T-helper 1 cell (primary cell): ENCODE measurements around the gene UVSSA.
"Not testable (repeated sequence)": the region's sequence is repeated elsewhere in the genome, so short reads cannot be mapped to it uniquely, and the experiment has no call there.

Experiments used
- DNase-seq, 5 donors: peaks; one replicate each; pipeline ENCODE4 v3.0.0-alpha.2; 2012 to 2020

The UVSSA gene

DNA sequence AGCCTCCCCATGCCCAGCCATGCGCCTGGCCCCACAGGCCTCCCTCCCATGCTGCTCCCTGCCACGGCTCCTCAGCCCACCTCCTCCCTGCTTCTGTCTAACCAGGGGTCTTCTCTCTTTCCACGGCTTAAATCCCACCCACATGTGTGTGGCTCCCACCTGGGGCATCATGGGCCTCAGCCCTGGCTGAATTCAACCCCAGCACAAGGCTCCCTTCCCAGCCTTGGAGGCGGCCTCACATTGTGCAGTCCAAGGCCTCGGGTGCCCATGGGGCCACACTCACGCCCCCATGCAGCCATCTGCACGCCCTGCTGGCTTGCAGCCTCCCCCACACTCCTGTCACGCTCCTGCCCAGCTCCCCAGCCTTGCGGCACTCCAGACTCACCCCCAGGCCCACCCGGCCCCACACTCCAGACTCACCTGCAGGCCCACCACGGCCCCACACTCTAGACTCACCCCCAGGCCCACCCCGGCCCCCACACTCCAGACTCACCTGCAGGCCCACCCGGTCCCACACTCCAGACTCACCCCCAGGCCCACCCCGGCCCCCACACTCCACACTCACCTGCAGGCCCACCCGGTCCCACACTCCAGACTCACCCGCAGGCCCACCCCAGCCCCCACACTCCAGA is 30.4 kb upstream of the UVSSA start:
- no peak for DNase-seq

DNA sequence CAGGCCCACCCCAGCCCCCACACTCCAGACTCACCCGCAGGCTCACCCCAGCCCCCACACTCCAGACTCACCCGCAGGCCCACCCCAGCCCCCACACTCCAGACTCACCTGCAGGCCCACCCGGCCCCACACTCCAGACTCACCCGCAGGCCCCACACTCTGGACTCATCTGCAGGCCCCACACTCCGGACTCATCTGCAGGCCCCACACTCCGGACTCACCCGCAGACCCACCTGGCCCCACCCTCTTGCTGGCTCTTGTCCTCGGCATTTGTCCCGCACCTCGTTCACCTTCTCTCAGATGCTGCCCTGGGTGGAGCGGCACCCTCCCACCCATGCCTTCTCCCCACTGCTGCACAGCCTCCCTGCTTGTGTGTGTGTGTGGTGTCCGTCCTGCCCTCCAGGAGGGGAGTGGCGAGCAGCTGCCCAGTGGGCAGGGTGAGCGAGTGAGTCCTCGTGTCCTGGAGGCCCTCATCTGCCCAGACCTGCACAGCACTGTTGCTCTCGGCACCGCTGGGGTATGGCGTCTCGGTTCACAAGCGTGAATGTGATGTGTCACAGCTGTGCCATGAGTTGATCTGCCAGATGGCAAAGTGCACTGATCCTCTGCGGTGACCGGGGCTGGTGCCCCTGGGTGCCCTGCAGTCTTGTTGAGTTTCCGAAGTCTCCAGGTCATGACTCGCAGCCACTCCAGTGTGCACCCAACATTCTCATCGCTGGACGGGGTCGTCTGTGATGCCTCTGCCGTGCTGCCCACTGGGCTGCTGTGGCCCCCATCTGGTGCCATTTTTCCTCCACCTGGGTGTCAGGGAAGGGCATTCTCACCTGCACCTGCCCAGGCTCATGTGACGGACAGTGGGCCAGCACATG is 29.6 kb upstream of the UVSSA start:
- no peak for DNase-seq

DNA sequence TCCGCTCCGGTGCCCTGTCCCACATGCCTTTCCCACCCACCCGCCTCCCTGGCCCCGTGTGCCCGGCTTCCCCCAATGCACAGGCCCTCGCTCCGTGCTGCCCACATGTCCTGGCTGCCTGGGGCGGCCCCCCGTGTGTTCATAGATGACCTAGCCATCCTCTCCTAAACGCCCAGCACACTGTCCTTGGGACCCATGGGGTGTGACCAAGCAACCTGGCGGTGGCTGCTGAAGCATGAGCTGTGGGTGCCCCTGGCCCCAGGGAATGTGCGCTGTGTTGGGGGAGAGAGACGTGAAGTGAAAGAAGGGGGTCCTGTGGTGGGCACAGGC is 29.0 kb upstream of the UVSSA start:
- no peak for DNase-seq

DNA sequence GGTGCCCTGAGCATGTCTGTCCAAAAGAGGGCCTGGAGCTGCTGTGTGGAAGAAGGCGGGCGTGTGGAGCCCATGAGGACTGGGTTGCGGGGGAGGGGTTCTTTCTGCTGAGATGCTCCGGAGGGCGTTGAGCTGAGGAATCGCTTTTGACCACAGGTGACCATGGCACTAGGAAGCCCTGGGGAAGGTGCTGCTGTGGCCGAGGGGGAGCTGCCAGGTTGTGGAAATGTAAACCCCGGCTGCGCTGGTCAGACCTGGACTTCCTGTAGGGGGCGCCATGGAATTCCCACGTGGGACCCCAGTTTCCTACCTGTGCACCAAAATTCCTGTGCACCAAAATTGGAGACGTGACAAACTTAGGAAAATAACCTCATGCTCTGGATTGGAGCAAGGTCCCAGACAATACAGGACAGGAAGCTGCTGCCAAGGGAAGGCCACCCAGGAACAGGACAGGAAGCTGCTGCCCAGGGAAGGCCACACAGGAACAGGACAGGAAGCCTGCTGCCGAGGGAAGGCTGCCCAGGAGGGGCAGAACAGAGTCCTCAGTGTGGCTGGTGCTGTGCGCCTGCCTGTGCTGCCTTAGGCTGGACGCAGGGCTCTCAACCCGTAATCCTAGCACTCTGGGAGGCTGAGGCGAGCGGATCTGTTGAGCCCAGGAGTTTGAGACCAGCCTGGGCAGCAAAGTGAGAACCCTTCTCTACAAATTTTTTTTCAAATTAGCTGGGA is 28.4 kb upstream of the UVSSA start:
- no peak for DNase-seq

DNA sequence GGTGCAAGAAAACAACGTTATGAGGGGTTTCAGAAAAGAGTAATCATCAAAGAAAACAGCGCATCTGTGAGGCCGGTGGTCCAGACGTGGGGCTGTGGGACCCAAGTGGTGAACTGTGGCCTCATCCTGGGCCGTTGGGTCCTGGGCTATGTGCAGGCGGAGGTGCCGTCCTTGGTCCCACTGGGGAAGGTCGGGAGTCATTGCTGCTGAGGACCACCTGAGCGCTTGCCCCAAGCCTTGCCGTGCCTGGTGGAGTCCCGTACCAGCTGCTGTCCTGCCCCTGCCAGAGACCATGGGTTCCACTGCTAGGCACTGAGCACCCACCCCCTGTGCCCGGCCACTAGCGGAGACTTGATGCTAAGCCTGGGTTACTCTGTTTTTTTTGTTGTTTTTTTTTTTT is 25.5 kb upstream of the UVSSA start:
- DNase-seq: no peak

DNA sequence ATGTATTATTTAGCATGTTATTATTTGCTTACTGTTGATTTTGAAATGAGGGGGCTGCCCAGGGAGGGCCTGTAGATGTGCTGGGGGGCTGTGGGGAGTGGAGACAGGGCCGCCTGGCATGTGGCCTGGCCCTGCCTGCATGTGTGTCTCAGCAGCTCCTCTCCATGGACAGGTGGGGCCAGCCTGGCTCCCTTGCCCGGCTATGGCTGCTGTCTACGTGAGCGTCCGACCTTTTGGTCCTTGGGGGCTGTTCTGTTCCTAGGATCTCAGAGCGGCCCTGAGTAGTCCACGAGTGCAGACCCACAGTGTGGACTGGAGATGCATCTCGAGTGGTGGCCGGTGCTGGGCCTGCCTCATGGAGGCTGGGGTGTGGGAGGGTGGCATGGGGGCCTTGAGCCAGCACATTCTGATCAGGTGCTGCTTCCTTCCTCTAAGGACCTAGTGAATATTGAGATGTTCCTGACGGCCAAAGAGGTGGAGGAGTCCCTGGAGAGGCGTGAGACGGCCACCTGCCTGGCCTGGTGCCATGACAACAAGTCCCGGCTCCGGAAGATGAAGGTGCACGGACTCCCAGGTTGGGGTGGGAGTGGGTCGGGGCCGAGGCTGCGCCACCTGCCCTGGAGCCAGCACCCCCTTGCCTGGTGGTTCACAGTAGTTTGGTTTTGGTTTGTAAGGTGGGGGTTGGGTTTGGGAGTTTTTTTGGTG is 24.9 kb upstream of the UVSSA start:
- no peak for DNase-seq

DNA sequence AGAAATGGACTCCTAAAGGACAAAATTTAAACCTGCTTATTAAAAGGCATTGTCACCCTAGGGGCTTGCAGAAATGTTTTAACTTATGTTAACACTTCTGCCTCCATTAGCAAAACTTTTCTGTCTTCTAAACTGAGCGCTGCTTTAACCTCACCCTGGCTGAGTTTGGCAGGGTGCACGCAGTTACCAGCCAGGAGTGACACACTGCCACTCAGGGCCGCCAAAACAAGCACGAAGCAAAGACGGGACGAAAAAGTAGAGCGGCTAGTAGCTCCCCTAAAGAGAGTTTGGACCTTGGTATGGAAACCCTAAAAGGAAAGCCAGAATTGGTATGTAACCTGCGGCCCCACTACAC is 23.8 kb upstream of the UVSSA start:
- no peak for DNase-seq

DNA sequence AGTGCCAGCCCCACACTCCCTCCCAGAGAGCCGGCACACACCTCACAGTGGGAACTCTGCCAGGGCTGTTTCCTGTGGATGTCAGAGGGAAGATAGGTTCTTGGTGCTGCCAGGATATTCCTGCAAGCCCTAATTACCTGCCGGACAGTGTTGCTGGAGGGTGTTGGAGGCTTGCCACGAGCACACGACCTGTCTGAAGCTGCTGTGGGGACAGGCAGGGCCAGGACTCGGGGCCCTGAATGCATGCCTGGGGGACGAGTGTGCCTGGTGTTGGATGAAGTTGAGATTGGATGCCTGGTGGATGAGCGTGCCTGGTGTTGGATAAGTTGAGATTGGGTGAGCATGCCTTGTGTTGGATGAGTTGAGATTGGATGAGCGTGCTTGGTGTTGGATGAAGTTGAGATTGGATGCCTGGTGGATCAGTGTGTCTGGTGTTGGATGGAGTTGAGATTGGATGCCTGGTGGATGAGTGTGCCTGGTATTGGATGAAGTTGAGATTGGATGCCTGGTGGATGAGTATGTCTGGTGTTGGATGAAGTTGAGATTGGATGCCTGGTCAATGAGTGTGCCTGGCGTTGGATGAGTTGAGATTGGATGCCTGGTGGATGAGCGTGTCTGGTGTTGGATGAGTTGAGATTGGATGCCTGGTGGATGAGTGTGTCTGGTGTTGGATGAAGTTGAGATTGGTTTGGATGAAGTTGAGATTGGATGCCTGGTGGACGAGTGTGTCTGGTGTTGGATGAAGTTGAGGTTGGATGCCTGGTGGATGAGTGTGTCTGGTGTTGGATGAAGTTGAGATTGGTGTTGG is 23.2 kb upstream of the UVSSA start:
- no peak for DNase-seq

DNA sequence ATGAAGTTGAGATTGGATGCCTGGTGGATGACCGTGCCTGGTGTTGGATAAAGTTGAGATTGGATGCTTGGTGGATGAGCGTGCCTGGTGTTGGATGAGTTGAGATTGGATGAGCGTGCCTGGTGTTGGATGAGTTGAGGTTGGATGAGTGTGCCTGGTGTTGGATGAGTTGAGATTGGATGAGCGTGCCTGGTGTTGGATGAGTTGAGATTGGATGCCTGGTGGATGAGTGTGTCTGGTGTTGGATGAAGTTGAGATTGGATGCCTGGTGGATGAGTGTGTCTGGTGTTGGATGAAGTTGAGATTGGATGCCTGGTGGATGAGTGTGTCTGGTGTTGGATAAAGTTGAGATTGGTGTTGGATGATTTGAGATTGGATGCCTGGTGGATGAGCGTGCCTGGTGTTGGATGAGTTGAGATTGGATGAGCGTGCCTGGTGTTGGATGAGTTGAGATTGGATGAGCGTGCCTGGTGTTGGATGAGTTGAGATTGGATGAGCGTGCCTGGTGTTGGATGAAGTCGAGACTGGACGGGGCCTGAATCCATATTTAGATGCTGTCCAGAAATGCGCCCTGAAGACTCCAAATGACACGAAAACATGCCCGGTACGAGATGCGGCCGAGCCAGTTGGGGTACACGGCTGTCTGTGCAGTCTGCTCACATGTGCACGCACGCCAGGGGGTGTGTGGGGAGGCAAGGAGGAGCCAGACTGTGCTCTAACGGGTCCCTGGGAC is 22.4 kb upstream of the UVSSA start:
- DNase-seq: not testable (repeated sequence)

DNA sequence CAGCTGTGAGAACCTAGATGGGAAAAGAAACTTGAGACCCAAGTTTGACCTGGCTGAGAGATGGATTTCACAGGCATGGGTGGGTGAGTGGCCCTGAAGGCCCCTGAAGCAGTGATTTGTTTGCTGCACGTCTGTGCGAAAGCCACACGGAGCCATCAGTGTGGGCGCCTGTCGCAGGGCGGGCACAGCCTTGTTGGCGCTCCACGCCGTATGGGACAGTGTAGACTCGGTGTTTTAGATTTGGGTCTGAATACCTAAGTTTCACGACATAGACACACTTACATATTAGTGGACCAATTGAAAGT is 21.9 kb upstream of the UVSSA start:
- DNase-seq: no peak

DNA sequence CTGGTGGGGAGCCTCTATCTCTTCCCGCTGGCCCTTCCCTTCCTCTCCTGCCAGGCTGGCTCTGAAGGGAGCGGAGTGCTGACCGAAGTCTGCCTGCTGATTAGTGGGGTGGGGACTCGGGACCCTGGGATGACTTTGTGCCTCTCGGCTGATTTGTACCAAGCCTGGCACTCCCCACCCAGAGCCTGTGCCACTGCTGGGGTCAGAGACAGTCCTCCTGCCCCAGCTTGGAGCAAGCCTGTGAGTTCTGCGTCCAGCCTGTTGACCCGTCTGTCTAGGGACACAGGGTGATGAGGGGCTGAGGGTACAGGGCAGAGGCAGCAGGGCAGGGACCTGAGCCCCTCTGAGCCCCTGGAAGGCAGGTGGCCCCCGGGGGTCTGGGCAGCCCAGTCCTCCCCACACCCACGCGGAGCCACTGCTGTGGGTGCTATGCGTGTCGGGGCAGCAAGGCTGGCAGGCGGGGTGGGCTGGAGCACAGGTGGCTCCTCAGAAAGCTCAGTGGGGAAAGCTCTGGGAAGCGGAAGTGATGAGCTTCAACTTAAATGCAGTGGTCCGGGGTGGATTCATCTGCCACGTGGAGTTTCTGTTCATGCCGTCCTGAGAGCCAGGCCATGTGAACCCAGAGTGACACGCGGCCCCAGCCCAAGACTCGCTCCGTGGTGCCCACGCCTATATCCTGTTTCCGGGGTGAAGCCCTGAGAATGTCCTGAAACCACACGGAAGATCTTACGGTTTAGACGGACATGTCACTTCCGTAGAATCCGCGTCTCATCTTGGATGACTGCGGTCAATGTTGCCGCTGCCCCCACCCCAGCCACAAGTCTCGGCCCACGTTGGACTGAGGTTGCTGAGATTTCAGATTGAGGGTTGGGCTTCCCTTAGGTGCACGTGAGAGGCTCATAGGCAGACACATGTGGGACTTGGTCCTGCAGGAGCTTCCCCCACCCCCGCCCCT is 21.1 kb upstream of the UVSSA start:
- no peak for DNase-seq

DNA sequence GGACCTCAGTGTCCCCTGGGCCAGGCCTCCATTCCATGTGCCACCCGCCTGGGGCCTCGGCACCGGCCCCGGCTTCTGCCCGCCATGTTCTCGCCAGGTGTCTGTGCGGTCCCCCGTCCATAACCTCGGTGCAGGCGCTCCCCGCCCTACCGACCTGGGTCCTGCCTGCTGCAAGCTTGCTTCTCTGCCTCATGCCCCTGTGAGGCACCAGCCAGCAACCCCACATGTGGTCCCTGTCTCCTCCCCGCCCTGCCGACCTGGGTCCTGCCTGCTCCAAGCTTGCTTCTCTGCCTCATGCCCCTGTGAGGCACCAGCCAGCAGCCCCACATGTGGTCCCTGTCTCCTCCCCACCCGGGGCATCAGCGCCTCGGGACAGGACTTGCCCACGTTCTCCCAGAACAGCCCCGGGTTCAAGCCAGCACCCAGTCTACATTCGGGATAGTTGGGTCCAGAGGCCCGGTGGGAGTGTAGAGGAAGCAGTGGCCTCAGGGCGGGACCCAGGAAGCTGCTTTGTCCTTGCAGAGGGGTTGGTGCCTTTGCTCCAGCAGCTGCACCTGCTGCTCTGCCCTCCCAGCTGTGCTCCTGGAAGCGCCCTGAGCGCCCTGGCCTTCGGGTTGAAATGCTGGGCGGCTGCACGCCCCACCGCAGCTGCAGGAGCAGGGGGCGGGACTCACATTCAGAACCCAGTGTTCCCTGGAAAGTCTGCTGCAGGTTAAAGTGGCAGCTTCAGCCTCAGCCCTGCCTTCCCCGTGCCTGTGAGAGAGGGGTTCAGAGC is 20.1 kb upstream of the UVSSA start:
- no peak for DNase-seq

DNA sequence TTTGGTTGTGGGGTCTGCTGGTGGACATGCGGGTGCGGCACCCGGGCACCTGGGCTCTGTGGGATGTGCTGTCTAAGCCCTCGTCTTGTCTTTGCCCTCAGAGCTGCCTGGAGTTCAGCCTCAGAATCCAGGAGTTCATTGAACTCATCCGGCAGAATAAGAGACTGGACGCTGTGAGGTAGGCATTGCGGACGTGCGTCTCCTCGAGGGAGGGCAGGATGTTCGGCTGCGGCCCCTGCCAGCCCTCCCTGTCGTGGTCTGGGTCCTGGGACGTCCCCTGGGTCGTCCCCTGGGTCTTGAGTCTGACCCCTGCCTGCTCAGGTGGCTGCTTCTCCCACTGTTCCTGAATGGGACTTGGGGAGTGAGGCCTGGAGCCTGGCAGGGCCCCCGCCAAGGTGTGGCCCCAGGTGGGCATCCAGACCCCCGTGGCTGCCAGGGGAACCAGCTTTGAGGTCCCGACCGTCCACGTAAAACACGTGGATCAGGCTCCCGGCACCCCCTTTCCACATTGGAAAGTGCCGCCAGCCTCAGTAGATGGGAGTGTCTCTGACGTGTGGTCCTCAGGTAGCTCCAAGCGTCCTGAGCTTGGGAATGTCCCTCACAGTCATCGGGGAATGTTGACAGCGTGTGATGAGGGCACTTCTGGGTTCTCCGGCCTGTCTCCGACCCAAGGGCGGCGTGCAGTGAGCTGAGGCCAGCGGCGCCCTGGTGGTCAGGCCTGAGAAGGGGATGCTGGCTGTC is 19.3 kb upstream of the UVSSA start:
- no peak for DNase-seq

DNA sequence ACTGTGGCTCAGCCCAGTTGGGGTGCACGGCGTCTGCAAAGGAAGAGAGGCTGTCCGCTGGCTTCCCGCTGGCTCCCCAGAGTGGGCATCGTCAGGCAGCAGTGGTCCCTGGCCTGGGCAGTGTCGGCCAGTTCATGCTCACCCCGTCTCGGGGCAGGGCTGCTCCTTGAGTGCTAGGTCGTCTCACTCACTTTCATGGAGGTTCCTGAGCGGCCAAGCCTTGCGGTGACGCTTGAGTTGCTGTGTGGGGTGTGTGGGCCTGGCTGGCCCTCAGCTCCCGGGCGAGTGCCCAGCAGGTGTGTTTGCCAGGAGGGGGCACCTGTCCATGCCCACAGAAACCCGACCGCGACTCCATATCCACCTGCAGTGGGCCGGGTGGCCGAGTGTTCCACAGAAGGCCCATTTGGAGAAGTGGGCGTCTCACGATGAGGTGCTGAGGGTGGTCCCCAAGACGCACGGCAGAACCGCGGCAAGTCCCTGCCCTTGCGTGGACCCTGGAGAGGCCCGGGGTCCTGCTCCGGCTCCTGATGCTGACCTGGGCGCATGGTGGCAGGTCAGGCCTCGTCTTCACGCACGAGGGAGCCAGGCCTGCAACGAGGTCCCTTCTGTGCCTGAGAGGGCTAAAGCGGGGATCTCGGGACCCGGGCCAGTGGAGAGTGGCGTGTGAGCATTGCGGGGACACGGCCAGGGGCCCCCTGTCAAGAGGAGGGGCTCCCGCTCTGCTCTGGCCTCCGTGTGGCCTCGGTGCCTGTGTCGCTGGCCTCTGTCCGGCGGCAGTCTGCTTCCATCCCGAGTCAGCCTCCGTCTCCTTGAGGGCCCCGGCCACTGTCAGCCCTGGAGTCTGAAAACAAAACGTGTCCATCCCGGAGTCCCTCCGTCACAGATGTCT is 18.5 kb upstream of the UVSSA start:
- no peak for DNase-seq

DNA sequence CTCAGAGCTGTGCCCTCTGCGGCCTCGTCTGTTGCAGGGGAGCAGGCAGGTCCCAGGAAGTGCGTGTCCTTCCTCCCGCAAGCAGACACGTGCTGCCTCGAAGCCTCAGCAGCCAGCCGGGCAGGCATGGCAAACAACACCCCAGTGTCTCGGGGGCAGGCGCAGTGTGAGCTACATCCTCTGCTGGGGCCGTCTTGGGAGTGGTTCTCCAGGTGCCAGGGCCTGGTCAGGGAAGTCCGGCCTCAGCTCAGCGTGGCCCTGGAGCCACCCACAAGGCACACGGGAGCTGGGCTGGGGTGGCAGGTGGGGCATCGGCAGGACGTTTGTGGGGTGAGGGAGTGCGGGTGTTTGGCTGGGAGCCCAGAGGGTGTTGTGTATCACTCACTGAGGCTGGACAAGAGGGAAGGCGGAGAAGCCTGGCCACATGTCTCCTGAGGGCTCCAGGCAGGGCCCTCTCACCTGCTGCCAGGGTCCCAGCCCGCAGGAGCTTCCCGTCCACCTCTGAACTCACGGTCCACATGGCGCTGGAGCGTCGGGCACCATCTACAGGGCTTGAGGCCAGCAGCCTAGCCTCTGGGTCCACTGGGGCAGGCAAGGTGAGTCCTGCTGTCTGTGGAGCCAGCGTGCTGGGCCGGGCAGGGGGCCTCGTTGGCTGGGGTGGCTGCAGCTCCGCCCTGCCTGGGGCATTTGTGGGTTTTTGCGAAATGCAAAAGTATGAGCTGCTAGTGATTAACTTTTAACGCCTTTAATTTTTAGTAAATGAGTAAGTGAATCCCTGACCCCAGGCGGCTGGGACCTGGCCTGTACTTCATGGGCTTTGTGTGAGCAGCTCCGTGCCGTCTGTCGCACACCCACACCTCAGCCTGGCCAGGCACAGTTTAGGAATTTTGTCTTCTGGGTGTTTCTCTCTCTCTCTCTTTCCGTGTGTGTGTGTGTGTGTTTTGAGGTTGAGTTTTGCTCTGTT is 17.3 kb upstream of the UVSSA start:
- peak in 2 of 5 donors; percentile 42 to 56 for DNase-seq

DNA sequence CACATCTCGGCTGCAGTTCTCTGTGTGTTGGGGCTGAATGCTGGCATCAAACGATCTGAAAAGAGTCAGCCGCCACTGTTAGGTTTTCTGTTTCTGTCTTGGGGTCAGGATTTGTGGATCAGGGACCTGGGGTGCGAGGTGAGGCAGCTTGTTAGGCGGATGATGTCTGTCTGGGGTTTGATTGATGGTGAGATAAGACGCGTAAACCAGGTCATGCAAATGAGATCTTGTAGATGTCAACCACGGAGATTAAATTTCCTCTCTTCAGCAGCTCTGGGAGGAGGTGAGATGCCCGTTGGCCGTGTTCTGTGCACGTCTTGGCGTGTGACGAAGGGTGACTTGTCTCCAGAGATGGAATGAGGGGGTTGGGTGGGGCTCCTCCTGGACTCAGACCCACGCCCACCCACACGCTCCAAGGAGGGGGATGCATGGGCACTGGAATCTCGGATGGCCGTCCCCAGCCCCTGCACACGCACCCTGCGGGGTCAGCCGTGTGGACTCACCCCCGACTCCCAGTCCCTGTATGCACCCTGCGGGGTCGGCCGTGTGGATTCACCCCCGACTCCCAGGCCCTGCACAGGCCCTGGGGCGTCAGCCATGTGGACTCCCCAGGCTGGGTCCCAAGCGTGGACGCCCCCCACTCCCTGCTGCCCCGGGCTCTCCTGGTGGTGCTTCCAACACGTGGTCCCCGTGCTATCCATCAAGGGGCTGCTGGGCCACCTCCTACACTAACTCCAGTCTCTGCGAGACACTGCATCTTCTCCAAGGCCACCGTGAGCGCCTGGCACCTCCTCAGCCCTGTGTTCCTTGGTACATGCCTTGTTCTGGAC is 16.0 kb upstream of the UVSSA start:
- DNase-seq: peak in 4 of 5 donors; percentile 52 to 67 (median 59)
